ENCODE data around the gene ADCYAP1R1.

Gene ADCYAP1R1

GRCh38 chr7:31020161-31020560 is 31.9 kb upstream of the ADCYAP1R1 start:
- Histone ChIP-seq H3K4me3 (ENCODE audit: insufficient read depth, low read depth, low read length) (no peak overlapping the region), H3K4me1 (ENCODE audit: control insufficient read depth, insufficient read depth, low read length) (peaks cover 10% of the 10 kb centered on the region), H3K36me3 (ENCODE audit: control insufficient read depth, insufficient read depth, low read length) (no peaks in the 10 kb centered on the region), H3K27ac (ENCODE audit: insufficient read depth, low read depth, low read length, poor library complexity, severe bottlenecking) (no peak overlapping the region), H3K9me3 (ENCODE audit: control insufficient read depth, low read length) (no peaks in the 10 kb centered on the region), H3K27me3 (ENCODE audit: control insufficient read depth, insufficient read depth, low read length, poor library complexity, severe bottlenecking) (no peaks in the 10 kb centered on the region)
- WGBS, 2 experiments, result 87 to 88% methylated on average over 3 of the region's 3 CpGs

GRCh38 chr7:31020652-31021051 is 31.5 kb upstream of the ADCYAP1R1 start:
- Histone ChIP-seq H3K4me3 (ENCODE audit: insufficient read depth, low read depth, low read length) (no peak overlapping the region), H3K4me1 (ENCODE audit: control insufficient read depth, insufficient read depth, low read length) (peaks cover 10% of the 10 kb centered on the region), H3K27me3 (ENCODE audit: control insufficient read depth, insufficient read depth, low read length, poor library complexity, severe bottlenecking) (no peaks in the 10 kb centered on the region), H3K27ac (ENCODE audit: insufficient read depth, low read depth, low read length, poor library complexity, severe bottlenecking) (no peak overlapping the region), H3K9me3 (ENCODE audit: control insufficient read depth, low read length) (no peaks in the 10 kb centered on the region), H3K36me3 (ENCODE audit: control insufficient read depth, insufficient read depth, low read length) (no peaks in the 10 kb centered on the region)
- WGBS, 2 experiments, result 56 to 62% methylated on average over 3 of the region's 3 CpGs

- Histone ChIP-seq H3K36me3 (ENCODE audit: control insufficient read depth, insufficient read depth, low read length) (no peaks in the 10 kb centered on the region), H3K9me3 (ENCODE audit: control insufficient read depth, low read length) (no peaks in the 10 kb centered on the region), H3K27ac (ENCODE audit: insufficient read depth, low read depth, low read length, poor library complexity, severe bottlenecking) (no peak overlapping the region), H3K4me1 (ENCODE audit: control insufficient read depth, insufficient read depth, low read length) (peaks cover 18% of the 10 kb centered on the region), H3K4me3 (ENCODE audit: insufficient read depth, low read depth, low read length) (no peak overlapping the region), H3K27me3 (ENCODE audit: control insufficient read depth, insufficient read depth, low read length, poor library complexity, severe bottlenecking) (no peaks in the 10 kb centered on the region)
- WGBS, 2 experiments, result 93% methylated on average over 4 of the region's 4 CpGs
Measured at GRCh38 chr7:31022117-31022516, 30.0 kb upstream of the ADCYAP1R1 start.

GRCh38 chr7:31022726-31023125 is 29.4 kb upstream of the ADCYAP1R1 start:
- Histone ChIP-seq H3K4me1 (ENCODE audit: control insufficient read depth, insufficient read depth, low read length) (peaks cover 18% of the 10 kb centered on the region), H3K9me3 (ENCODE audit: control insufficient read depth, low read length) (no peaks in the 10 kb centered on the region), H3K4me3 (ENCODE audit: insufficient read depth, low read depth, low read length) (no peak overlapping the region), H3K27me3 (ENCODE audit: control insufficient read depth, insufficient read depth, low read length, poor library complexity, severe bottlenecking) (no peaks in the 10 kb centered on the region), H3K36me3 (ENCODE audit: control insufficient read depth, insufficient read depth, low read length) (no peaks in the 10 kb centered on the region), H3K27ac (ENCODE audit: insufficient read depth, low read depth, low read length, poor library complexity, severe bottlenecking) (no peak overlapping the region)
- WGBS, 2 experiments, result 86 to 99% methylated on average over 3 of the region's 3 CpGs

- WGBS, 2 experiments, result 91 to 94% methylated on average over 5 of the region's 5 CpGs
- peaks cover 29% of the 10 kb centered on the region for H3K4me1 ChIP-seq (ENCODE audit: control insufficient read depth, insufficient read depth, low read length)
- no peaks in the 10 kb centered on the region for H3K36me3 ChIP-seq (ENCODE audit: control insufficient read depth, insufficient read depth, low read length)
- no peaks in the 10 kb centered on the region for H3K27me3 ChIP-seq (ENCODE audit: control insufficient read depth, insufficient read depth, low read length, poor library complexity, severe bottlenecking)
- no peak overlapping the region for H3K4me3 ChIP-seq (ENCODE audit: insufficient read depth, low read depth, low read length)
- no peaks in the 10 kb centered on the region for H3K9me3 ChIP-seq (ENCODE audit: control insufficient read depth, low read length)
- H3K27ac ChIP-seq (ENCODE audit: insufficient read depth, low read depth, low read length, poor library complexity, severe bottlenecking), result no peak overlapping the region
Measured at GRCh38 chr7:31023877-31024276, 28.2 kb upstream of the ADCYAP1R1 start.

- Histone ChIP-seq H3K27ac (ENCODE audit: insufficient read depth, low read depth, low read length, poor library complexity, severe bottlenecking) (no peak overlapping the region), H3K9me3 (ENCODE audit: control insufficient read depth, low read length) (no peaks in the 10 kb centered on the region), H3K36me3 (ENCODE audit: control insufficient read depth, insufficient read depth, low read length) (no peaks in the 10 kb centered on the region), H3K27me3 (ENCODE audit: control insufficient read depth, insufficient read depth, low read length, poor library complexity, severe bottlenecking) (no peaks in the 10 kb centered on the region), H3K4me3 (ENCODE audit: insufficient read depth, low read depth, low read length) (no peak overlapping the region), H3K4me1 (ENCODE audit: control insufficient read depth, insufficient read depth, low read length) (peaks cover 30% of the 10 kb centered on the region)
- WGBS, 2 experiments, result 29 to 30% methylated on average over 20 of the region's 20 CpGs
Measured at GRCh38 chr7:31027161-31027965, 24.7 kb upstream of the ADCYAP1R1 start.

- Histone ChIP-seq H3K27ac (ENCODE audit: insufficient read depth, low read depth, low read length, poor library complexity, severe bottlenecking) (no peak overlapping the region), H3K4me1 (ENCODE audit: control insufficient read depth, insufficient read depth, low read length) (peaks cover 30% of the 10 kb centered on the region), H3K4me3 (ENCODE audit: insufficient read depth, low read depth, low read length) (no peak overlapping the region), H3K36me3 (ENCODE audit: control insufficient read depth, insufficient read depth, low read length) (no peaks in the 10 kb centered on the region), H3K27me3 (ENCODE audit: control insufficient read depth, insufficient read depth, low read length, poor library complexity, severe bottlenecking) (no peaks in the 10 kb centered on the region), H3K9me3 (ENCODE audit: control insufficient read depth, low read length) (no peaks in the 10 kb centered on the region)
- 83% methylated on average over 5 of the region's 5 CpGs for WGBS, 2 experiments
Measured at GRCh38 chr7:31028006-31028405, 24.1 kb upstream of the ADCYAP1R1 start.

- Histone ChIP-seq H3K4me1 (ENCODE audit: control insufficient read depth, insufficient read depth, low read length) (peaks cover 30% of the 10 kb centered on the region), H3K27me3 (ENCODE audit: control insufficient read depth, insufficient read depth, low read length, poor library complexity, severe bottlenecking) (no peaks in the 10 kb centered on the region), H3K36me3 (ENCODE audit: control insufficient read depth, insufficient read depth, low read length) (no peaks in the 10 kb centered on the region), H3K27ac (ENCODE audit: insufficient read depth, low read depth, low read length, poor library complexity, severe bottlenecking) (no peak overlapping the region), H3K4me3 (ENCODE audit: insufficient read depth, low read depth, low read length) (no peak overlapping the region), H3K9me3 (ENCODE audit: control insufficient read depth, low read length) (no peaks in the 10 kb centered on the region)
- 92 to 93% methylated on average over 18 of the region's 18 CpGs for WGBS, 2 experiments
Measured at GRCh38 chr7:31028417-31028992, 23.6 kb upstream of the ADCYAP1R1 start.

DNA sequence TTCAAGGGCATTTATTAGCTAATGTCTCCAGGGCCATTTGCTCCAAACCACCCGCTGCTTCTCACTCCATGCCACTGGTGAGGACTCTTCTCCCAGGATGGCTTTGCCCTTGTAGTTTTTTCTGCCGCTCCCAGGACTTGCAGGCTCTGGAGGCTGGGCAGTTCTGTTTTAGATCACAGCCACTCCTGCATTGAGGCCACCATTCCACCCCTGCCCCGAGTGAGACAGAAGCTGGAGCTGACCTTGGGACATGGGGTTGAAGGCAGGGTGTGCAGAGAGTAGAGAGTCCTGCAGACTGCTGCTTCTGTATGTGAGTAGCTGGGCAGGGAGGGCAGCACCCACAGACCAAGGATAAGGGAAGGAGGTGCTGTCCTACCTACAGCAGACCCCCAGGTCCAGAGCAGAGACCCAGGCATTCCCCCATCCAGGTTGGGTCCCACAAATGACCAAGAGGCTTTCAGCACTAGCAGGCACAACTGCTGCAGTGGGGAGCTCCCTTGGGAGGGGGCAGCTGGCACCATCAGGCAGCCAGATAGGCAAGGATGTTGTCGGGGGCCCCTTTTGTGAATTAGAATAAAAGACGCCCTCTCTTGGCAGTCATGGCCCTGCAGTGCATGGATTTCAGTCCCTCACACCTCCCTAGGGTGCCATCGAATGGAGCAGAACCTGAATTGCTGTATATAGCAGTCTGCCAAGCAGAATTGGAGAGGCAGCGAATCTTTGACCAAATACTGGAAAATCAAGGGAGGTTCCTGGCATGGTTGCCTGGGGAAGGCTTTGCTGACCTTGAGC is 22.7 kb upstream of the ADCYAP1R1 start:
- 88 to 89% methylated on average over 7 of the region's 7 CpGs for WGBS, 2 experiments

DNA sequence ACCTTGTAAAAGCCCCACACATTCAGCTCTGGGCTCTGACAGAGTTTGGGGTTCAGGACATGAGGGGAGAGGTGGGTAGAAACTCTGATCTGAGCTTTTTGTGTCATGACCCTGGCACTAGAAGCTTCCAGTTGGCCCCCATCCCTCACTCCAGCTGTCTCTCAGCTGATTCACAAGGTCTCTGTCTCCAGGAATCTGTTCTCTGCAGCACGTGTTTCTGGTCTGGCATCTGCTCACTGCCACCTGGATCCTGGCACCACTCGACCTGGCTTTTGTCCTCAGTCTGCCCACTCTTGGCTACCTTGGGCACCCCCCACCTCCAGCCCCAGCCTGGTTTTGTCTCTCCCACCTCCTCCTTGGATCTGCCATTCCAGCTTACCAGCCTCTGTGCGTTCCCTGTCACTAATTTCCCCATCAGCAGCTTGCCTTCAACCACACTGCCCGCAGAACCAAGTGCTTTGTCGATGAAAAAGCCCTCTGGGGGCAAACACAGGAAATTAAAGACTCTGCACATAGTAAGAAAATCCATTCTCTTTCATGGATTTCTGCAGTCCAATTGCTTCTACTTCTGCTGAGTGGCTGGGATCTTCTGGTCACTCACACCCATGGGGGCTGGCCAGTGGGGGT is 18.3 kb upstream of the ADCYAP1R1 start:
- WGBS, 2 experiments, result 90 to 93% methylated on average over 5 of the region's 5 CpGs
- Histone ChIP-seq H3K4me1 (ENCODE audit: control insufficient read depth, insufficient read depth, low read length) (peaks cover 12% of the 10 kb centered on the region), H3K27me3 (ENCODE audit: control insufficient read depth, insufficient read depth, low read length, poor library complexity, severe bottlenecking) (no peaks in the 10 kb centered on the region)

More for the DNA sequence above, 22.7 kb upstream of the ADCYAP1R1 start:
- Histone ChIP-seq H3K36me3 (ENCODE audit: control insufficient read depth, insufficient read depth, low read length) (no peaks in the 10 kb centered on the region), H3K4me1 (ENCODE audit: control insufficient read depth, insufficient read depth, low read length) (peaks cover 32% of the 10 kb centered on the region), H3K27me3 (ENCODE audit: control insufficient read depth, insufficient read depth, low read length, poor library complexity, severe bottlenecking) (no peaks in the 10 kb centered on the region), H3K4me3 (ENCODE audit: insufficient read depth, low read depth, low read length) (no peak overlapping the region), H3K9me3 (ENCODE audit: control insufficient read depth, low read length) (no peaks in the 10 kb centered on the region), H3K27ac (ENCODE audit: insufficient read depth, low read depth, low read length, poor library complexity, severe bottlenecking) (no peak overlapping the region)

More for the DNA sequence above, 18.3 kb upstream of the ADCYAP1R1 start:
- Histone ChIP-seq H3K36me3 (ENCODE audit: control insufficient read depth, insufficient read depth, low read length) (no peaks in the 10 kb centered on the region), H3K9me3 (ENCODE audit: control insufficient read depth, low read length) (no peaks in the 10 kb centered on the region), H3K27ac (ENCODE audit: insufficient read depth, low read depth, low read length, poor library complexity, severe bottlenecking) (no peak overlapping the region), H3K4me3 (ENCODE audit: insufficient read depth, low read depth, low read length) (no peak overlapping the region)
